HepG2 (cell line): ENCODE data around the gene LRRN4CL. TPM values are rescaled to one million over a fixed set of nuclear protein-coding genes. Genes with fewer than 3 reads are reported as not detected.

Experiments
- ATAC-seq: fragments of 200-7000 bp; cut with Tn5 transposase; 3 replicates; pipeline ENCODE4 v1.9.1; 2020; ENCODE audit warnings: mild to moderate bottlenecking, moderate library complexity
- BruUV-seq: library from RNA; stranded (reverse); fragments of 400-500 nt; replicated peaks from 2 replicates; lab custom pipeline; 2021; lab: Mats Ljungman, UMichigan
- CTCF ChIA-PET: fragments of 300-600 bp; formaldehyde crosslinking; extraction: SDS; loops from one replicate; lab custom pipeline; 2021; ENCODE audit warnings: low total read pairs, inconsistent platforms, low intra/inter-chr PET ratio; lab: Yijun Ruan, JAX
- POLR2A ChIA-PET: fragments of 350-600 bp; sonication (Branson Sonifier 250); formaldehyde crosslinking; loops from one replicate; lab custom pipeline; 2020; ENCODE audit warnings: antibody characterized with exemption, inconsistent platforms; lab: Yijun Ruan, JAX
- DNase-seq: peaks from one replicate; pipeline ENCODE4 v3.0.0-alpha.2; 2015; ENCODE audit warnings: low spot score
- FAIRE-seq: peaks from 3 replicates; lab custom pipeline; 2011; peaks lifted over from hg19 to GRCh38; lab: Jason Lieb, UNC
- H2AFZ ChIP-seq: one replicate; pipeline ENCODE4 v1.6.1; 2011; ENCODE audit warnings: low read length, inconsistent platforms
- H3K27ac ChIP-seq: fragments of 300-600 bp; 3 replicates; pipeline ENCODE4 v1.8.0; 2011; ENCODE audit warnings: mixed run types, mild to moderate bottlenecking, mixed read lengths, low read length, inconsistent platforms; ENCODE audit not compliant: insufficient read depth; ENCODE audit errors: extremely low read length
- H3K27me3 ChIP-seq, 2 experiments: fragments of 200-600 bp in 1 of 2; 2 replicates in 1 of 2; 3 replicates in 1 of 2; pipeline versions ENCODE4 v1.6.0 to v1.8.0; 2011; ENCODE audit warnings: low read length in 2 of 2, mild to moderate bottlenecking in 2 of 2, moderate library complexity in 2 of 2, inconsistent platforms in 1 of 2; ENCODE audit not compliant: insufficient read depth in 2 of 2, control insufficient read depth in 1 of 2
- H3K36me3 ChIP-seq, 2 experiments: fragments of 200-600 bp in 1 of 2; replicated peaks in 1 of 2; 2 replicates in 1 of 2; 3 replicates in 1 of 2; pipeline versions ENCODE4 v1.5.1 to v1.8.0; 2011; ENCODE audit warnings: low read length in 2 of 2, inconsistent platforms in 1 of 2; ENCODE audit not compliant: insufficient read depth in 2 of 2, control insufficient read depth in 1 of 2
- H3K4me1 ChIP-seq: 2 replicates; pipeline ENCODE4 v1.5.1; 2012; ENCODE audit warnings: low read length, inconsistent platforms; ENCODE audit not compliant: insufficient read depth
- H3K4me2 ChIP-seq: 2 replicates; pipeline ENCODE4 v1.6.0; 2011; ENCODE audit warnings: low read depth, low read length, inconsistent platforms
- H3K4me3 ChIP-seq, 3 experiments: fragments of 200-600 bp in 1 of 3; sonication (generic), shearing (Covaris generic) in 1 of 3; replicated peaks in 1 of 3; 2 replicates each; pipeline ENCODE4 v1.5.1; 2011 to 2016; ENCODE audit warnings: low read length in 3 of 3, inconsistent platforms in 2 of 3, low read depth in 2 of 3, mild to moderate bottlenecking in 2 of 3, control low read depth in 1 of 3, mixed read lengths in 1 of 3; ENCODE audit not compliant: insufficient read depth in 1 of 3
- H3K79me2 ChIP-seq: one replicate; pipeline ENCODE4 v1.6.1; 2011; ENCODE audit warnings: low read length, inconsistent platforms; ENCODE audit not compliant: insufficient read depth
- H3K9ac ChIP-seq: 2 replicates; pipeline ENCODE4 v1.6.0; 2011; ENCODE audit warnings: mild to moderate bottlenecking, low read depth, low read length, inconsistent platforms; ENCODE audit not compliant: insufficient read depth
- H3K9me3 ChIP-seq: 2 replicates; pipeline ENCODE4 v1.5.1; 2012; ENCODE audit warnings: mild to moderate bottlenecking, low read length
- H4K20me1 ChIP-seq: 2 replicates; pipeline ENCODE4 v1.6.0; 2011; ENCODE audit warnings: inconsistent platforms, mild to moderate bottlenecking, low read length, moderate library complexity; ENCODE audit not compliant: insufficient read depth
- CENPBD1 ChIP-seq: sonication (generic); formaldehyde crosslinking; IDR thresholded peaks from 2 replicates; pipeline ENCODE4 v1.8.0; 2022; ENCODE audit warnings: missing genetic modification reagents, low read depth, mild to moderate bottlenecking, borderline replicate concordance
- ERF ChIP-seq: IDR thresholded peaks from 2 replicates; pipeline ENCODE4 v1.6.1; 2018; ENCODE audit warnings: missing biosample characterization, missing genetic modification reagents
- KDM6A ChIP-seq: IDR thresholded peaks from 2 replicates; pipeline ENCODE4 v1.6.1; 2016; ENCODE audit warnings: low read depth
- MBD4 ChIP-seq: IDR thresholded peaks from 2 replicates; pipeline ENCODE4 v1.6.1; 2012; ENCODE audit warnings: low read length, inconsistent platforms, borderline replicate concordance
- MED8 ChIP-seq: sonication (generic); formaldehyde crosslinking; IDR thresholded peaks from 2 replicates; pipeline ENCODE4 v1.8.1; 2023; ENCODE audit warnings: mild to moderate bottlenecking, missing genetic modification reagents; ENCODE audit not compliant: insufficient replicate concordance
- SIN3B ChIP-seq: fragments of 150-350 bp; IDR thresholded peaks from 2 replicates; pipeline ENCODE4 v1.6.1; 2014; ENCODE audit warnings: low read length
- SP2 ChIP-seq: sonication (generic); formaldehyde crosslinking; IDR thresholded peaks from 2 replicates; pipeline ENCODE4 v1.5.1; 2020; ENCODE audit warnings: mild to moderate bottlenecking, missing genetic modification reagents
- SP5 ChIP-seq: IDR thresholded peaks from 2 replicates; pipeline ENCODE4 v1.6.1; 2016; ENCODE audit warnings: low read depth, borderline replicate concordance
- TEAD2 ChIP-seq: sonication (generic); formaldehyde crosslinking; IDR thresholded peaks from 2 replicates; pipeline ENCODE4 v1.9.0; 2021; ENCODE audit warnings: missing genetic modification reagents
- ZBTB10 ChIP-seq: sonication (generic); formaldehyde crosslinking; IDR thresholded peaks from 2 replicates; pipeline ENCODE4 v1.4.0; 2020; ENCODE audit warnings: missing genetic modification reagents, borderline replicate concordance
- ZNF12 ChIP-seq: sonication (generic); formaldehyde crosslinking; IDR thresholded peaks from 2 replicates; pipeline ENCODE4 v1.5.0; 2020; ENCODE audit warnings: missing genetic modification reagents
- ZNF331 ChIP-seq: sonication (generic); formaldehyde crosslinking; IDR thresholded peaks from 2 replicates; pipeline ENCODE4 v1.4.0; 2020; ENCODE audit warnings: missing genetic modification reagents
- ZNF558 ChIP-seq: sonication (generic); formaldehyde crosslinking; IDR thresholded peaks from 2 replicates; pipeline ENCODE4 v1.9.0; 2022; ENCODE audit warnings: mild to moderate bottlenecking, missing genetic modification reagents, borderline replicate concordance
- ZNF564 ChIP-seq: sonication (generic); formaldehyde crosslinking; IDR thresholded peaks from 2 replicates; pipeline ENCODE4 v1.8.1; 2023; ENCODE audit warnings: mild to moderate bottlenecking, missing genetic modification reagents
- WGBS: methylation state at CpG from one replicate; pipeline ENCODE4 v1.1.6; 2017; ENCODE audit warnings: low lambda C conversion rate; 5-methylcytosine and 5-hydroxymethylcytosine counted together
- in situ Hi-C: cut with HindIII; loops from 2 replicates; pipeline ENCODE4 v1.10.0; 2017; ENCODE audit warnings: low pct_unique_long_range_greater_than_20kb; ENCODE audit not compliant: extremely low pct_ligation_motif_present
- intact Hi-C: fragments of 100-400 bp; cut with micrococcal nuclease; formaldehyde crosslinking; loops from one replicate; pipeline ENCODE4 v1.10.0; 2022; ENCODE audit not compliant: unreplicated experiment
- polyA plus RNA-seq, 8 experiments: library from polyadenylated mRNA; depleted of rRNA in 3 of 8; stranded (reverse) in 7 of 8; unstranded in 1 of 8; fragments of >200 nt; fragmentation: Illumina TruSeq in 4 of 8; extraction: Trizol in 4 of 8; gene quantifications; 2 replicates each; pipeline versions ENCODE4 v1.2.1 to v1.2.3, GENCODE V29; 2011 to 2016; ENCODE audit warnings: low read depth in 4 of 8, missing spikeins in 1 of 8, mixed read lengths in 1 of 8; ENCODE audit not compliant: insufficient read depth in 1 of 8
- total RNA-seq, 5 experiments: library from RNA; depleted of rRNA; stranded (reverse); fragments of >200 nt; fragmentation: Illumina TruSeq; extraction: Trizol; gene quantifications; 2 replicates each; pipeline ENCODE4 v1.2.3, GENCODE V29; 2016; ENCODE audit warnings: low read depth in 1 of 5
- TF ChIP-seq, protein P1 (sequence below): IDR thresholded peaks from 2 replicates; pipeline ENCODE4 v1.6.1; 2016; ENCODE audit warnings: missing compliant biosample characterization, missing genetic modification reagents, borderline replicate concordance
- TF ChIP-seq, protein P2 (sequence below): sonication (generic); formaldehyde crosslinking; IDR thresholded peaks from 2 replicates; pipeline ENCODE4 v1.4.0; 2020; ENCODE audit warnings: missing genetic modification reagents

Gene LRRN4CL
- total and polyA plus RNA-seq, 2 of the 13 experiments (the other 11 are each of a cell fraction or from before 2014, with no cell fraction given), result 0.11 TPM; not detected in 1

GRCh38 chr11:62645946-62646824 is 43.1 kb downstream of the LRRN4CL start, which contains the start of gene GANAB:
Gene GANAB (minus strand): TSS chr11:62646613. CDS start chr11:62646599, 14 bp downstream.
- FAIRE-seq, result peak; percentile 64
- Histone ChIP-seq H3K4me1 (peaks cover 53% of the 10 kb centered on the region), H2AFZ (no peak within 1 kb of the TSS), H3K9me3 (no peaks in the 10 kb centered on the region), H3K9ac (peak within 1 kb of the TSS; percentile 100), H3K4me3 (peak within 1 kb of the TSS; percentile 86 to 96 (median 90)), H3K27me3 (no peaks in the 10 kb centered on the region), H3K4me2 (peak within 1 kb of the TSS; percentile 77), H3K79me2 (peaks cover 37% of the 10 kb centered on the region), H3K27ac (peak within 1 kb of the TSS; percentile 98), H3K36me3 (peaks cover 4 to 24% of the 10 kb centered on the region in 2 experiments; a peak in 3 of 5 replicates), H4K20me1 (peaks cover 8% of the 10 kb centered on the region)
- DNase-seq, result peak; percentile 95
- intact Hi-C loops, result no loop called here
- peak; percentile 94 for ATAC-seq
- ChIA-PET CTCF (no interaction called here), POLR2A (interaction anchor here (0.7 to 5.0 kb wide), 20 partner anchors 10 to 831 kb away, joined by 3 to 98 read pairs (median 10); partner anchors contain the start of genes B3GAT3, C11orf98, CSKMT and EEF1G)
- in situ Hi-C loops, result no loop called here
- BruUV-seq, result TSS peak; percentile 75
- under 1% methylated on average over 37 of the region's 73 CpGs for WGBS
- TF ChIP-seq MBD4 (no peak), MED8 (CRISPR knock-in tag) (peak; percentile 43), TEAD2 (no peak), ZNF12 (CRISPR knock-in tag) (no peak), CENPBD1 (CRISPR knock-in tag) (no peak), ZNF564 (no peak), ZNF331 (peak; percentile 50; the same call in 1 of the 2 replicates), ERF (peak; percentile 80), KDM6A (CRISPR knock-in tag) (no peak), SP5 (CRISPR knock-in tag) (peak; percentile 91), ZNF558 (CRISPR knock-in tag) (no peak), SIN3B (no peak), SP2 (CRISPR knock-in tag) (peak; percentile 89), ZBTB10 (no peak; the same call in 1 of the 2 replicates)
- TF ChIP-seq, protein P1, sequence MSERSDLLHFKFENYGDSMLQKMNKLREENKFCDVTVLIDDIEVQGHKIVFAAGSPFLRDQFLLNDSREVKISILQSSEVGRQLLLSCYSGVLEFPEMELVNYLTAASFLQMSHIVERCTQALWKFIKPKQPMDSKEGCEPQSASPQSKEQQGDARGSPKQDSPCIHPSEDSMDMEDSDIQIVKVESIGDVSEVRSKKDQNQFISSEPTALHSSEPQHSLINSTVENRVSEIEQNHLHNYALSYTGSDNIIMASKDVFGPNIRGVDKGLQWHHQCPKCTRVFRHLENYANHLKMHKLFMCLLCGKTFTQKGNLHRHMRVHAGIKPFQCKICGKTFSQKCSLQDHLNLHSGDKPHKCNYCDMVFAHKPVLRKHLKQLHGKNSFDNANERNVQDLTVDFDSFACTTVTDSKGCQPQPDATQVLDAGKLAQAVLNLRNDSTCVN, result no peak
- TF ChIP-seq, protein P2, sequence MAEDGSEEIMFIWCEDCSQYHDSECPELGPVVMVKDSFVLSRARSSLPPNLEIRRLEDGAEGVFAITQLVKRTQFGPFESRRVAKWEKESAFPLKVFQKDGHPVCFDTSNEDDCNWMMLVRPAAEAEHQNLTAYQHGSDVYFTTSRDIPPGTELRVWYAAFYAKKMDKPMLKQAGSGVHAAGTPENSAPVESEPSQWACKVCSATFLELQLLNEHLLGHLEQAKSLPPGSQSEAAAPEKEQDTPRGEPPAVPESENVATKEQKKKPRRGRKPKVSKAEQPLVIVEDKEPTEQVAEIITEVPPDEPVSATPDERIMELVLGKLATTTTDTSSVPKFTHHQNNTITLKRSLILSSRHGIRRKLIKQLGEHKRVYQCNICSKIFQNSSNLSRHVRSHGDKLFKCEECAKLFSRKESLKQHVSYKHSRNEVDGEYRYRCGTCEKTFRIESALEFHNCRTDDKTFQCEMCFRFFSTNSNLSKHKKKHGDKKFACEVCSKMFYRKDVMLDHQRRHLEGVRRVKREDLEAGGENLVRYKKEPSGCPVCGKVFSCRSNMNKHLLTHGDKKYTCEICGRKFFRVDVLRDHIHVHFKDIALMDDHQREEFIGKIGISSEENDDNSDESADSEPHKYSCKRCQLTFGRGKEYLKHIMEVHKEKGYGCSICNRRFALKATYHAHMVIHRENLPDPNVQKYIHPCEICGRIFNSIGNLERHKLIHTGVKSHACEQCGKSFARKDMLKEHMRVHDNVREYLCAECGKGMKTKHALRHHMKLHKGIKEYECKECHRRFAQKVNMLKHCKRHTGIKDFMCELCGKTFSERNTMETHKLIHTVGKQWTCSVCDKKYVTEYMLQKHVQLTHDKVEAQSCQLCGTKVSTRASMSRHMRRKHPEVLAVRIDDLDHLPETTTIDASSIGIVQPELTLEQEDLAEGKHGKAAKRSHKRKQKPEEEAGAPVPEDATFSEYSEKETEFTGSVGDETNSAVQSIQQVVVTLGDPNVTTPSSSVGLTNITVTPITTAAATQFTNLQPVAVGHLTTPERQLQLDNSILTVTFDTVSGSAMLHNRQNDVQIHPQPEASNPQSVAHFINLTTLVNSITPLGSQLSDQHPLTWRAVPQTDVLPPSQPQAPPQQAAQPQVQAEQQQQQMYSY (CRISPR knock-in tag), result peak; percentile 87
